Measurements from ENCODE around the gene NAA30.
"Not testable (repeated sequence)": the region's sequence is repeated elsewhere in the genome, so short reads cannot be mapped to it uniquely, and the experiment has no call there.

NAA30 gene

DNA sequence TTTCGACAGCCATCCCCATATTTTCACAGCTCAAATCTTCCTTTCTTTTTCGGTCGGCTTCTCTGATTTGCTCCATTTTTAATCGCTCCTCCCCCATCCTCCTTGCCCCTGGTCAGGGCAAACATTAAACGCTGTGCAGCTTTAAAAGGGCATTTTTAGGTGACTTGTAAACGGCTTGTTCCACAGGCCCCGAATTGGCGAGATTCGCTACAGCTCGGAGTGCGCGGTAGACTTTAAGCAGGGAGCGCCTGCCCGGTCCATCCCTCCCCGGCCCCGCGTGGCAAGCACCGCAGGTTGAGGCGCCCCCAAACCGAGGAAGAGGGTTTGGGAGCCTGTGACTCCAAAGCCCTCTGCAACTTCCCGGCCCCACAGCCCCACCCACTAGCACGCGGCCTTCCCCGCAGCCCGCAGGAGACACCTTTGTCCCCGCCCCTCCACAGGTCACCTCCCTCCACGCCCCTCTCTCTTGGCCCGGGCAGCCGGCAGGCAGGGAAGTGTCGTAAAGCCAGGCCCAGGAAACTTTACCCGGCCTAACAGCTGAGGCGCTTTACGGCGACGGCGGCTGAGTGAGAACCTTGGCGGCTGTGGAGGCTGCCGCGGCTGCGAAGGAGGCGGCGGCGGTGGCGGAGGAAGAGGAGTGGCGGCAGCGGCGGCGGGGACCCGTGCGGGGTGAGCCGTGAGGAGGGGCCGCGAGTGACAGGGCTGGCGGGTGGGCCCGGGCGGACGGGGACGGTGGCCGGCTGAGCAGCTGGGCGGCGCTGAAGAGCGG is at the start of gene NAA30:
Gene NAA30 (plus strand): TSS at position 550 of the 769 bp plus-strand sequence. CDS start 372 bp downstream, outside the sequence.
- peak; percentile 89 for DNase-seq (ENCODE audit: low spot score)

DNA sequence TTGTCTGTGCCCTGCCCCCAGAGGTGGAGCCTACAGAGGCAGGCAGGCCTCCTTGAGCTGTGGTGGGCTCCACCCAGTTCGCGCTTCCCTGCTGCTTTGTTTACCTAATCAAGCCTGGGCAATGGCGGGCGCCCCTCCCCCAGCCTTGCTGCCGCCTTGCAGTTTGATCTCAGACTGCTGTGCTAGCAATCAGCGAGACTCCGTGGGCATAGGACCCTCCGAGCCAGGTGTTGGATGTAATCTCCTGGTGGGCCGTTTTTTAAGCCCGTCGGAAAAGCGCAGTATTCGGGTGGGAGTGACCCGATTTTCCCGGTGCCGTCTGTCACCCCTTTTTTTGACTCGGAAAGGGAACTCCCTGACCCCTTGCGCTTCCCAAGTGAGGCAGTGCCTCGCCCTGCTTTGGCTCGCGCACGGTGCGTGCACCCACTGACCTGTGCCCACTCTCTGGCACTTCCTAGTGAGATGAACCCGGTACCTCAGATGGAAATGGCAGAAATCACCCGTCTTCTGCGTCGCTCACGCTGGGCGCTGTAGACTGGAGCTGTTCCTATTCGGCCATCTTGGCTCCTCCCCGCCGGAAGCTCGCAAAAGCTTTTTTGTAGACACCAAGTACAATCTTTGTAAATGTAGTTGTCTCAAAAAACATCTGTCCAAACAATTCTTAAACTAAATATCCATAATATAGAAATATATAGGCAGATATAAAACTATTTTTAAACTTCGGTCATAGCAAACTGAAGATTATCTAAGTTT is 46.7 kb upstream of the NAA30 start:
- not testable (repeated sequence) for DNase-seq (ENCODE audit: low spot score)

DNA sequence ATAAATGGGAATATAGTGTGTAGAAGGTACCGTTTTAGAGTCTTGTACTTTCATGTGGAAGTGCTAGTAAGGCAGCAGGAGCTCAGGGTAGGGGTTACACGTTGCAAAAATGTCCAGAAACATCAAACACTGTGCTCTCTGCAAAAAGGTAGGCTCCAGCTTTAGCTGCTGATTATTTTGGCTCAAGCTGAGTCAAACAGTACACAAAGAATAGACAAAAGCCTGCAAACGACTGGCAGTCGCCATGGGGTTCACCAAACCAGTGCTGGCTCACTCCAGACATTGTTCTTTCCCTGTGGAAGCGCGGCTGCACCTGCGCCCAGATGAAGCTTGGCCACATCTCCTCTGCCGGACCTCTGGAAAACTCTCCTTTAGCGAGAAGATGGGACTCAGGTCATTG is 45.3 kb upstream of the NAA30 start:
- no peak for DNase-seq (ENCODE audit: low spot score)

DNA sequence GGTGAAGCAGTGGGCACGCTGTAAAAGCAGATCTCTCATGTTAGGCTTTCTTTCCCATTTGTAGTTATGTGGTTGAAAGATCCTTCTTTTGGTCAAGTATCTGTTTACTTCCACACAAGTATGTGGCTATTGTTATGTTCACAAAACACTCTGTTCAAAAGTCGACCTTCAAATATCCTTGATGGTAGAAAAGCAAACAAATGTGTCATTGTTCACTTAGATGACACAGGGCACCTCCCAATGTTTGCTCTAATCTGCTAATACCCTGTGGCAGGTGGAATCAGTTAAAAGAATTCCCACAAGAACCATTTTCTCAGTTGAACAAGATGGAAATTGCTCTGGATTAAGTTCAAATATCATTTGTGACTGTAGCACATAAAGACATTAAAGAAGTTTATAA is 43.6 kb upstream of the NAA30 start:
- DNase-seq (ENCODE audit: low spot score), result no peak

DNA sequence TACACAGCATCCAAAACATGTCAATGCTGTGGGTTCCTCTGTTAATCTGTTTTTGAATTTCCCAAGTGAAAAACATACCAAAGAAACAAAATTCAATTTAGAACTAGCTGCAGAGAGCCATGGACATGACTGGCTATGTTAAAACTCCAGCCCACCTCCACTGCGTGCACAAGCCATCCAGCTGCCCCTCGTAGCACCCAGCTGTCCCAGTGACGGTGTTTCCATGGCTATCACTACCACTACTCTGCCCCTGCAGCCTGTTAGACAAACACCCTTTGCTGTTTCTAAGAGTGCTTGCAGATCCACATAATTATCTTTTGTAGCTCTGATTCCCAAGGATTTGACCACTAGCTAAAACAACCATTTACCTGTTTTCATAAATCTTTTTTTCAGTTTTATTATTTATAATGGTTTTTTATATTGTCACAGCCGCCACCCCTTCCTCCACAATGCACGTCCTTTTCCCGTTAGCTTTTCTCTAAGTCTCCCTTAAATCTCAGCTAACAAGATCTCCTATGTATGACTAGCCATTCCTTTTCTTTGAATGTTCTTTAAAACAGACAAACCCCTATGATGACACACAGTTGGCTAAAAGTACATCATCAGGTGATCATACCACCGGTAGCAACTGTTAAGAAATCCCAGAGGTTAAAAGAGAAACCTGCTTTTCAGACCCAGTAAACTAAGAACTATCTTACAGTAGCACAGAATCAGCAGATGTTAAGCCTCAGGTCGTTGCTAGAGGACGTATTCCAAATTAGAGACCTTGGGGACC is 37.8 kb upstream of the NAA30 start:
- DNase-seq (ENCODE audit: low spot score), result no peak

DNA sequence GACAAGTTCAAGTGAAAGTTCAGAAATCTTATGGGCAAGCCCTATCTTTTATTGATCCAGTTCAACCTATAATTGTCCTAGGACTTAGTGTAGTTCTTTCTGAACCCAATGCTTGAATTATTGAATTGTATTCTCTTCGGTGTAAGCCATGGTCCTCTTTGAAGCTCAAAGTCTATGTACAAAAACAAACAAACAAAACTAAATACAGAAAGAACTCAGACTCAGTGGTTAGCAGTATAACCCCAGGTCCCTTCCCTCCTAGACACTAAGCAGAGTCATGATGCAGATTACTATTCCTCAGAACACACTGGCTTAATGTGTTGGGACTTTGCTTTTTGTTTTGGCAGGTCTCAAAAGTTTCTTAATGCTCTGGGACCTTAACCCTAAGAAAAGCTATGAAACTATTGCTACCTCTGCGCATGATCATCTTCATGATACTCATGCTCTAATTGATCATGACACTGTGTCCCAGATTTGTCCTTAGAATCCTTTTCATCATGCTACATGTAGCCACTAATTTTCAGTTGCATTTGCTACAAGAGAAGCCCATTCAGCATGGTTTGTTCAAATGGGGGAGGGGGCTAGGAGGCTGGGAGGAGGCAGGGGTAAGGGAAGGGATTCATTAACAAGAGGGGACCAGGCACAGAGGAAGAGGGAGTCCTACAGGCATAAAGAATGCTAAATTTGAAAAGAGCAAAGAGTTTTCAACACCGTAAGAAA is 35.1 kb upstream of the NAA30 start:
- DNase-seq (ENCODE audit: low spot score), result no peak

DNA sequence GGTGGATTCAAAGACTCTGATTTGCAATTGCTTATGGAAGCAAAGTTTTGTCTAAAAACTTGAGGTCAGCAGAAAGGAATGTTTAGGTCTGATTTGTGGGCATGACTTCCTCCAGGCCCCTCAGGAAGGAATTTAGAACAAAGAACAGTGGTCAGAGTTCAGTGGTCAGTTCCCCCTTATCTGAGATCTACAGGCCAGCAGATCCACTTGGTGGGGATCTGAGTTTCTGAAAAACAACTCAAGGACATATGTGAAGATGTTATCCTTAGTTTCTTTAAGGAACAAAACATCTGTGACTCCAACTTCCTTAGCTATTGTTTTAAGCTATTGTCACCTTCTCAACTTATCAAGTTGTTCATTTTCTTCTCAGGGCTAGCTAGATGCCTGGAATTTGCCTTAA is 28.0 kb upstream of the NAA30 start:
- no peak for DNase-seq (ENCODE audit: low spot score)

DNA sequence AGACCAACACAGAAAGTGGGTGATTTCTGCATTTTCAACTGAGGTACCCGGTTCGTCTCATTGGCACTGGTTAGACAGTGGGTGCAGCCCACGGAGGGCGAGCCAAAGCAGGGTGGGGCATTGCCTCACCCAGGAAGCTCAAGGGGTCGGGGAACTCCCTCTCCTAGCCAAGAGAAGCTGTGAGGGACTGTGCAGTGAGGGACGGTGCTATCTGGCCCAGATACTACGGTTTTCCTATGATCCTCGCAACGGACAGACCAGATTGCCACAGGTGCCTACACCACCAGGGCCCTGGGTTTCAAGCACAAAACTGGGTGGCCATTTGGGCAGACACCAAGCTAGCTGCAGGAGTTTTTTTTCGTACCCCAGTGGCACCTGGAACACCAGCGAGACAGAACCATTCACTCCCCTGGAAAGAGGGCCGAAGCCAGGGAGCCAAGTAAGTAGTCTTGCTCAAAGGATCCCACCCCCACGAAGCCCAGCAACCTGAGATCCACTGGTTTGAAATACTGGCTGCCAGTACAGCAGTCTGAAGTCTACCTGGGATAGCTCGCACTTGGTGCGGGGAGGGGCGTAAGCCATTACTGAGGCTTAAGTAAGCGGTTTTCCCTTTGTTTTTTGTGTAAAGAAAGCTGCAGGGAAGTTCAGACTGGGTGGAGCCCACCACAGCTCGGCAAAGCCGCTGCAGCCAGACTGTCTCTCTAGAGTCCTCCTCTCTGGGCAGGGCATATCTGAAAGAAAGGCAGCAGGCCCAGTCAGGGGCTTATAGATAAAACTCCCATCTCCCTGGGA is 25.5 kb upstream of the NAA30 start:
- no peak for DNase-seq (ENCODE audit: low spot score)

DNA sequence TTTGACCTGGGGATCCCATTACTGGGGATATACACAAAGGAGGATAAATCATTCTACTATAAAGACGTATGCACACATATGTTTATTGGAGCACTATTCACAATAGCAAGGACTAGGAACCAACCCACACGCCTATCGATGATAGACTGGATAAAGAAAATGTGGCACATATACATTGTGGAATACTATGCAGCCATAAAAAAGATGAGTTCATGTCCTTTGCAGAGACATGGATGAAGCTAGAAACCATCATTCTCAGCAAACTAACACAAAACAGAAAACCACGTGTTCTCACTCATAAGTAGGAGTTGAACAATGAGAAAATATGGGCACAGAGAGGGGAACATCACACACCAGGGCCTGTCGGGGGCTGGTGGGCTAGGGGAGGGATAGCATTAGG is 20.2 kb upstream of the NAA30 start:
- DNase-seq (ENCODE audit: low spot score), result not testable (repeated sequence)

DNA sequence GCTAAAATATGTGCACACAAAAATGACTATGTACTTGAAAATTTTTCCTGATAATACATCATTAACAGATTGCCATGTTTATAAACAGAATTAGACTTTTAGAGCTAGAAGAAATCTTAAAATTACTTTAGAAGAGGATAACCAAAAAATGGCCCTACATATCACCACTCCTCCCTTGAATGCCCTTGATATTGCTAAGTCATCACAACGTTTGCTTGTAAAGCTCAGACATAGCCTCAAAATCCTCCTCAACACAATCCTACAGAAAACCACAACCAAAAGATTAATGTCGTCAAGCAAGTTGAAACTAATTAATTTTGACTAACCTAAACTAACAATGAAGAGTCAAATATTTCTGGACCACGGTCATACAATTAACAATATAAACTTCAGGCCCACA is 19.4 kb upstream of the NAA30 start:
- DNase-seq (ENCODE audit: low spot score), result no peak

DNA sequence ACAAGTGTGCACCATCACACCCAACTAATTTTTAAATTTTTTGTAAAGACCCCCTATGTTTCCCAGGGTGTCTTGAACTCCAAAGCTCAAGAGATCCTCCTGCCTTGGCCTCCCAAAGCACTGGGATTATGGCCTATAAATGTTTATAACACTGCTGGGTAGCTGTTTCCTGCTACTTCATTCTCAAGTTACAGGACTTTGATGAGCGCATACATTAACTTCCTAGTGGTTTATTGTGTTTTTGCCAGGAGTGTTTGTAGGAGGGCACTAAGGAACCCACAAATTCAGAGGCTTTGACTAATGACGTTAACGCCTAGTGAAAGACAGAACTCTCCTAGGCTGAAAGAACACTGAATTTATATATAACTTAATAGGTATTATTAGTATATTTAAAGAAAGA is 15.2 kb upstream of the NAA30 start:
- no peak for DNase-seq (ENCODE audit: low spot score)

DNA sequence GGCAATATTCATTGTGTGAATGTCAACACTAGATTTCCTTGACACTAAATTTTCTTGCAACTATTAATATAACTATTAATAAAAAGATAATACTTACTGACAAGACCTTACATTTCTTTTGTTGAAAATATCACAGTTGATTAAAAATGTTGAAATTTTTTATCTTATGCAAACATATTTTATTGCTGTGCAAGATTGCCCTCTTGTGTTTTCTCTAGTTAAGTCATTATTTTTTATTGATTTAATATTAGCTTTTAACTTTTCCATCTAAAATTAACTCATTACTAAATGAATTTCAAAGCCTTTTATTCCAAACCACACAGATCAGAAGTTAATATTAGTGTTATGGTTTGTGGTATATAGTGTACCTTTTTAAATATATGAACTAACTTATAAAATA is 11.7 kb upstream of the NAA30 start:
- DNase-seq (ENCODE audit: low spot score), result no peak

DNA sequence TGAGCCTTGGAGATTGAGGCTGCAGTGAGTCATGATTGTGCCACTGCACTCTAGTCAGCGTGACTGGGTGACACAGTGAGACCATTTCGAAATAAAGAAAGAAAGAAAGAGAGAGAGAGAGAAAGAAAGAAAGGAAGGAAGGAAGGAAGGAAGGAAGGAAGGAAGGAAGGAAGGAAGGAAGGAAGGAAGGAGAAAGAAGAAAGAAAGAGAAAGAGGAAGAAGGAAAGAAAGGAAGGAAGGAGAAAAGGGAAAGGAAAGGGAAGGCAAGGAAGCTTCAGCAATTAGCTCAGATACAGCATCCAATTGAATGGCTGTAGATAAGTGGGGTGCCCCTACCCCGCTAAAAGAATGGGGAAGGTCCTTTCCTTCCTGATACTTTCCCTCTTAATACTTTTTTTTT is 9.5 kb upstream of the NAA30 start:
- DNase-seq (ENCODE audit: low spot score), result no peak

DNA sequence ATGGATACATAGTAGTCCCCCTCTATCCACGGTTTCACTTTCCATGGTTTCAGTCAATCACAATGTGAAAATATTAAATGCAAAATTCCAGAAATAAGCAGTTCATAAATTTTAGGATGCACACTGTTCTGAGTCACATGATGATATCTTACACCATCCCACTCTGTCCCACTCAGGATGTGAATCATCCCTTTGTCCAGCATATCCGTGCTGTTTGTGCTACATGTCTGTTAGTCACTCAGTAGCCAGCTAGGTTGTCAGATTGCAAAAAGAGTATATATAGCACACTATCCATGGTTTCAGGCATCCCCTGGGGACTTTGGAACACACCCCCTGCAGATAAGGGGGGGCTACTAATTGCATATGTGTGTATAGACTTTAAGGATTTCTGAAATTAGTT is 8.1 kb upstream of the NAA30 start:
- DNase-seq (ENCODE audit: low spot score), result no peak

DNA sequence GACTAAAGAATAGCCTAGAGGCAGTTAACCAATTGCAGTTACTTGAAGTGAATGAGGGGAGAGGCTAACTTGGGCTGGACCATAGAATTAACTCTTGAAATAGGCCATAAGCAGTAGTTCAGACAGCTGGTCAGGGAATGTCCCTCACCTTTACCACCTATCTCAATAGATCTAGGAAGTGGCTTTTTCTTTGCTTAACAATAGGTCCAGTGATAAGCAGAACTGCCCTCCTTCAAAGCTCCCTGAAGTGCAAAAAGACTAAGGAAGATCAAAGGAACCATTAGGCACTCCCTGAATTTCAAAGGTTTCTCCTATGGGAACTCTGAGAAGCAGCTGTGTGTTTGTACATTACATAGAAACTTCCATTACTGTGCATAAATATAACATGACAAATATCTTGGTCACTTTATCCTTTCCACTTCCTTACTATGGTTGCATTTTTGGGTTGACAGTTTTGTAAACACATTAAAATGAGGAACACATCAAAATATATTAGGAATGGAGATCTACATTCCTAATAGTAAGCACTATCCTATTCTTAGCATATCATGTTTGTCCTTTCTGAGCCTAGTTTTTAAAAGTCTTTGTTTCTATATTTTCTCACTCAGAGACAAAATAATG is 7.2 kb upstream of the NAA30 start:
- no peak for DNase-seq (ENCODE audit: low spot score)

DNA sequence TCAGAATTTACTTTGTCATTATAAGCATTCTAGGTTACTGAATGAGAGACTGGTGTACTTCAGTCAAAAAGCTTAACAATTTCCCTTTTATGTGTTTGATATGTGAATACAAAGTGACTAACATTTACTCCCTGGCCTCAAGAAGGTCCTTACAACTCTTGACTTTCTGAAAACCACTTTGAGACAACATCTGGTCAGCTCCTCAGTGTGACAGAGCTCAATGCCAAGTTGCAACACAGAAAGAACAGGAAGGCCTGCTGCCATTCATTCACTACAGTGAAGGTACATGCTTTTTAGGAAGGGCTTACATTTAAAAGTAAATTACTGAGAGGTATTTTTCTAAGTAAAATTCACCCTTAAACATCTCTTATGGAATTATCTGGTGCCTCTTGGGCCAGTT is 2.3 kb upstream of the NAA30 start:
- DNase-seq (ENCODE audit: low spot score), result no peak

DNA sequence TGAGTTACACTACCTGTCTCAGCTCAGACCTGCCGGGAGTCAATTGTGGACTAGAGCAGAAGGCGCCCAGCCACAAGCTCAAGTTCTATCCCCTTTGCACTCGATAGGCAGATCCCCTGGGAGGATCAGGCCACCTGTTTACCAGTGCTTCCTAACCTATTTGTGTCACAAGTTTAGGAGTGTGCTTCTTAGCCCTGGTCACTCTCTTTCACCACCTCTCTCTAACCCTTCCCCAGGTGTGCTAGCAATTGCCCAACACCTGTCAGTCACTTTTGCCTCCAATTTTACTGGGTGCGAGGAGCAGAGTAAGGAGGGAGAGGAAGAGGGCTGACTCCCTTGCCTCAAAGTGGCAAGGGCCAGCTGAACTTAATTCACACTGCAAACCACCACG is 745 bp upstream of the NAA30 start:
- peak; percentile 6 for DNase-seq (ENCODE audit: low spot score)

DNA sequence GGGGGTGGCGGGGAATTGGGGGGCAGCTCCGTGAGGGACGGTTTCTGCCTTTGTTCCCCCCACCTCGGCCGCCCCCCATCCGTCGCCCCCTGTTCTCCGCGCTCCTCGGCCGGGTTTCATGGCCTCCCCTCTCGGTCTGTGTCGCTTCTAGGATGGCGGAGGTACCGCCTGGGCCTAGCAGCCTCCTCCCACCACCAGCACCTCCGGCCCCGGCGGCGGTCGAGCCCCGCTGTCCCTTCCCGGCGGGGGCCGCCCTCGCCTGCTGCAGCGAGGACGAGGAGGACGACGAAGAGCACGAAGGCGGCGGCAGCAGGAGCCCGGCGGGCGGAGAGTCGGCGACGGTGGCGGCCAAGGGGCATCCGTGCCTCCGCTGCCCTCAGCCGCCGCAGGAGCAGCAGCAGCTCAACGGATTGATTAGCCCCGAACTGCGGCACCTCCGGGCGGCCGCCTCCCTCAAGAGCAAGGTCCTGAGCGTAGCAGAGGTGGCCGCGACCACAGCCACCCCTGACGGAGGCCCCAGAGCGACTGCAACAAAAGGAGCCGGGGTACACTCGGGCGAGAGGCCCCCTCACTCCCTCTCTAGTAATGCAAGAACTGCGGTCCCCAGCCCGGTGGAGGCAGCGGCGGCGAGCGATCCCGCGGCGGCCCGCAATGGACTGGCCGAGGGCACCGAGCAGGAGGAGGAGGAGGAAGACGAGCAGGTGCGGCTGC is 575 bp downstream of the NAA30 start:
- peak; percentile 12 for DNase-seq (ENCODE audit: low spot score)

DNA sequence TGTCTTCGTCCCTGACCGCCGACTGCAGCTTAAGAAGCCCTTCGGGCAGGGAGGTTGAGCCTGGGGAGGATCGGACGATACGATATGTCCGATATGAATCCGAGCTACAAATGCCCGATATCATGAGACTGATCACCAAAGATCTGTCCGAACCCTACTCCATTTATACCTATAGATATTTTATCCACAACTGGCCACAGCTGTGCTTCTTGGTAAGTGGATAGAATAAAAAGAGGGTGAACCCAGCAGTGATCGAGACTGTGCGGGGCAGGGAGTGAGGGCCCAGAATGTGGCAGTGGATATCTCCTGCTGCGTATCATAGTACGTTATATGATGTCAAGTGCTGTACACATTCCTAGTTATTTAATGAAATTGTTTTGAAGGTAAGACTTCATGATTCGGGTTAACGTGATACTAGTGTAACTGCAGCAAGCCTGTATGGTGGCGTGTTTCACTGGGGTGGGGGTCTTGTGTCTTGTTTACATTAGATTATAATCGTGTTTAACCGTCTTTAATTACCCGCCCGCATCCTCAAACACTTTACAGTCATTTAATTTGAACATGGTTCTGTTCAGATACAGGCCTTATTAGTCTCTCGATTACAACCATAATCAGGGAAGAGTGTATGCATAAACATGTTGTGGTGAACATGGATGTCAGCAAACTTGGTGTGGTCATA is 1.3 kb downstream of the NAA30 start:
- no peak for DNase-seq (ENCODE audit: low spot score)

DNA sequence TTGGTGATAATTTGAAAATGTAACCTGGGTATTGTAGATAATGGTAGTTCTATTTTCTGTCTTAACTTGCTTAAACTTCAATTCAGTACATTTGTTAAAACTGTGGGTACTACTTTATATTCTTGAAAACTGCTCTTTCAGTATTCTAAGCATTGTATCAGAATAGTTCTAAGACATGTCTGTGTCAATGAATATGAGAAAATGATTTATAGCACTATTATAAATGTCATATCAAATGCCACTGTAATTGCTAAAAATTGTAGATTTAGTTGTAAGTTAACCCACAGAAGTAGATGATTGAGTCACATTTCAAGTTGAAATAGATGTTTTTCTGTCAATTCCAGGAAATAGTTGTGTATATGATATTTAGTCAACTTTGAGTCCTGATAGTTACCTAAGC is 2.4 kb downstream of the NAA30 start:
- DNase-seq (ENCODE audit: low spot score), result no peak
